Neuron (in vitro differentiated cells): Measurements from ENCODE around the gene ARHGEF2.

Experiments used
- H2AFZ ChIP-seq: one replicate; pipeline ENCODE4 v1.6.1; 2013; ENCODE audit warnings: low read depth, mild to moderate bottlenecking, inconsistent platforms, low read length, moderate library complexity
- H3K27me3 ChIP-seq: one replicate; pipeline ENCODE4 v1.6.1; 2013; ENCODE audit warnings: low read length; ENCODE audit not compliant: insufficient read depth
- H3K36me3 ChIP-seq: one replicate; pipeline ENCODE4 v1.6.1; 2013; ENCODE audit warnings: low read length; ENCODE audit not compliant: insufficient read depth
- H3K4me1 ChIP-seq: one replicate; pipeline ENCODE4 v1.6.1; 2013; ENCODE audit warnings: low read length; ENCODE audit not compliant: insufficient read depth
- H3K4me3 ChIP-seq: 2 replicates; pipeline ENCODE4 v1.5.1; 2013; ENCODE audit warnings: mild to moderate bottlenecking, low read length, moderate library complexity
- H3K9me3 ChIP-seq: one replicate; pipeline ENCODE4 v1.6.1; 2013; ENCODE audit warnings: low read length

ARHGEF2 gene

GRCh38 chr1:155920717-155921116, 57.6 kb downstream of the ARHGEF2 start:
- Histone ChIP-seq H3K36me3 (peaks cover 86% of the 10 kb centered on the region), H3K27me3 (no peaks in the 10 kb centered on the region), H3K4me3 (no peak overlapping the region), H3K9me3 (no peaks in the 10 kb centered on the region), H2AFZ (no peak overlapping the region), H3K4me1 (no peaks in the 10 kb centered on the region)

- H3K36me3 ChIP-seq, result peaks cover 88% of the 10 kb centered on the region
These were observed 58.5 kb downstream of the ARHGEF2 start for GRCh38 chr1:155919801-155920200.

GRCh38 chr1:155918660-155919059, 59.7 kb downstream of the ARHGEF2 start:
- Histone ChIP-seq H2AFZ (no peak overlapping the region), H3K36me3 (peaks cover 91% of the 10 kb centered on the region)

More at GRCh38 chr1:155919801-155920200, 58.5 kb downstream of the ARHGEF2 start:
- Histone ChIP-seq H2AFZ (no peak overlapping the region), H3K9me3 (no peaks in the 10 kb centered on the region), H3K27me3 (no peaks in the 10 kb centered on the region), H3K4me3 (no peak overlapping the region), H3K4me1 (peaks cover 4% of the 10 kb centered on the region)

GRCh38 chr1:155913969-155914757, 64.2 kb downstream of the ARHGEF2 start:
- Histone ChIP-seq H3K4me3 (no peak overlapping the region), H3K9me3 (no peaks in the 10 kb centered on the region), H2AFZ (no peak overlapping the region), H3K27me3 (no peaks in the 10 kb centered on the region), H3K36me3 (peaks cover 76% of the 10 kb centered on the region), H3K4me1 (peaks cover 41% of the 10 kb centered on the region)

More at GRCh38 chr1:155918660-155919059, 59.7 kb downstream of the ARHGEF2 start:
- H3K9me3 ChIP-seq, result no peaks in the 10 kb centered on the region
- no peaks in the 10 kb centered on the region for H3K27me3 ChIP-seq
- peaks cover 15% of the 10 kb centered on the region for H3K4me1 ChIP-seq
- H3K4me3 ChIP-seq, result no peak overlapping the region

- no peak overlapping the region for H2AFZ ChIP-seq
- no peaks in the 10 kb centered on the region for H3K27me3 ChIP-seq
- H3K36me3 ChIP-seq, result peaks cover 70% of the 10 kb centered on the region
- no peaks in the 10 kb centered on the region for H3K9me3 ChIP-seq
- no peak overlapping the region for H3K4me3 ChIP-seq
- H3K4me1 ChIP-seq, result peaks cover 41% of the 10 kb centered on the region
These were observed 66.3 kb downstream of the ARHGEF2 start for GRCh38 chr1:155912056-155912536.

GRCh38 chr1:155911156-155912055, 66.9 kb downstream of the ARHGEF2 start, which contains the start of gene RIT1:
RIT1 (minus strand) TSS chr1:155911349; CDS start chr1:155910761, 588 bp downstream.
- Histone ChIP-seq H3K4me1 (peaks cover 41% of the 10 kb centered on the region), H3K4me3 (peak within 1 kb of the TSS; percentile 68), H3K9me3 (no peaks in the 10 kb centered on the region), H3K27me3 (no peaks in the 10 kb centered on the region), H3K36me3 (peaks cover 68% of the 10 kb centered on the region), H2AFZ (no peak within 1 kb of the TSS)

GRCh38 chr1:155910621-155911121, 67.7 kb downstream of the ARHGEF2 start:
- Histone ChIP-seq H3K4me3 (peak overlapping the region; percentile 68), H2AFZ (no peak overlapping the region), H3K36me3 (peaks cover 63% of the 10 kb centered on the region), H3K27me3 (no peaks in the 10 kb centered on the region), H3K4me1 (peaks cover 41% of the 10 kb centered on the region), H3K9me3 (no peaks in the 10 kb centered on the region)

- Histone ChIP-seq H3K4me3 (peak overlapping the region; percentile 68), H3K27me3 (no peaks in the 10 kb centered on the region), H3K4me1 (peaks cover 37% of the 10 kb centered on the region), H3K36me3 (peaks cover 62% of the 10 kb centered on the region), H3K9me3 (no peaks in the 10 kb centered on the region), H2AFZ (no peak overlapping the region)
These were observed 68.5 kb downstream of the ARHGEF2 start for GRCh38 chr1:155909894-155910293.

- H3K4me3 ChIP-seq, result no peak overlapping the region
- H3K36me3 ChIP-seq, result peaks cover 67% of the 10 kb centered on the region
- H2AFZ ChIP-seq, result no peak overlapping the region
- no peaks in the 10 kb centered on the region for H3K4me1 ChIP-seq
- H3K9me3 ChIP-seq, result no peaks in the 10 kb centered on the region
- H3K27me3 ChIP-seq, result no peaks in the 10 kb centered on the region
These were observed 74.1 kb downstream of the ARHGEF2 start for GRCh38 chr1:155904261-155904660.

GRCh38 chr1:155900161-155900560, 78.2 kb downstream of the ARHGEF2 start:
- H3K9me3 ChIP-seq, result no peaks in the 10 kb centered on the region
- no peaks in the 10 kb centered on the region for H3K4me1 ChIP-seq
- no peak overlapping the region for H3K4me3 ChIP-seq
- H2AFZ ChIP-seq, result no peak overlapping the region
- no peaks in the 10 kb centered on the region for H3K27me3 ChIP-seq
- H3K36me3 ChIP-seq, result peaks cover 64% of the 10 kb centered on the region

GRCh38 chr1:155899683-155900082, 78.7 kb downstream of the ARHGEF2 start:
- H3K36me3 ChIP-seq, result peaks cover 59% of the 10 kb centered on the region
- no peaks in the 10 kb centered on the region for H3K9me3 ChIP-seq
- H2AFZ ChIP-seq, result no peak overlapping the region
- H3K4me1 ChIP-seq, result no peaks in the 10 kb centered on the region
- no peaks in the 10 kb centered on the region for H3K27me3 ChIP-seq
- no peak overlapping the region for H3K4me3 ChIP-seq

GRCh38 chr1:155898888-155899287, 79.5 kb downstream of the ARHGEF2 start:
- Histone ChIP-seq H3K4me1 (no peaks in the 10 kb centered on the region), H3K9me3 (no peaks in the 10 kb centered on the region), H2AFZ (no peak overlapping the region), H3K4me3 (no peak overlapping the region), H3K36me3 (peaks cover 51% of the 10 kb centered on the region), H3K27me3 (no peaks in the 10 kb centered on the region)

- no peaks in the 10 kb centered on the region for H3K9me3 ChIP-seq
- H3K27me3 ChIP-seq, result no peaks in the 10 kb centered on the region
- no peak overlapping the region for H3K4me3 ChIP-seq
- H3K36me3 ChIP-seq, result peaks cover 45% of the 10 kb centered on the region
- H2AFZ ChIP-seq, result no peak overlapping the region
- peaks cover 5% of the 10 kb centered on the region for H3K4me1 ChIP-seq
These were observed 80.6 kb downstream of the ARHGEF2 start for GRCh38 chr1:155897746-155898145.
